HUES48 (cell line): ENCODE results near the gene TRIM32.

Source experiments
- H3K27ac ChIP-seq: one replicate; pipeline ENCODE4 v1.7.0; 2013; ENCODE audit warnings: low read depth, low read length, inconsistent platforms
- H3K27me3 ChIP-seq: 2 replicates; pipeline ENCODE4 v1.6.1; 2013; ENCODE audit warnings: mild to moderate bottlenecking, low read length; ENCODE audit not compliant: control insufficient read depth, insufficient read depth
- H3K36me3 ChIP-seq: 2 replicates; pipeline ENCODE4 v1.6.1; 2013; ENCODE audit warnings: low read length; ENCODE audit not compliant: control insufficient read depth, insufficient read depth
- H3K4me1 ChIP-seq: 2 replicates; pipeline ENCODE4 v1.6.1; 2013; ENCODE audit warnings: mild to moderate bottlenecking, low read length; ENCODE audit not compliant: control insufficient read depth, insufficient read depth
- H3K4me3 ChIP-seq: 2 replicates; pipeline ENCODE4 v1.5.1; 2013; ENCODE audit warnings: mild to moderate bottlenecking, low read depth, low read length
- H3K9ac ChIP-seq: 2 replicates; pipeline ENCODE4 v1.6.1; 2013; ENCODE audit warnings: mild to moderate bottlenecking, low read depth, low read length, moderate library complexity
- H3K9me3 ChIP-seq: 2 replicates; pipeline ENCODE4 v1.6.1; 2013; ENCODE audit warnings: low read length; ENCODE audit not compliant: control insufficient read depth, insufficient read depth

The TRIM32 gene

DNA sequence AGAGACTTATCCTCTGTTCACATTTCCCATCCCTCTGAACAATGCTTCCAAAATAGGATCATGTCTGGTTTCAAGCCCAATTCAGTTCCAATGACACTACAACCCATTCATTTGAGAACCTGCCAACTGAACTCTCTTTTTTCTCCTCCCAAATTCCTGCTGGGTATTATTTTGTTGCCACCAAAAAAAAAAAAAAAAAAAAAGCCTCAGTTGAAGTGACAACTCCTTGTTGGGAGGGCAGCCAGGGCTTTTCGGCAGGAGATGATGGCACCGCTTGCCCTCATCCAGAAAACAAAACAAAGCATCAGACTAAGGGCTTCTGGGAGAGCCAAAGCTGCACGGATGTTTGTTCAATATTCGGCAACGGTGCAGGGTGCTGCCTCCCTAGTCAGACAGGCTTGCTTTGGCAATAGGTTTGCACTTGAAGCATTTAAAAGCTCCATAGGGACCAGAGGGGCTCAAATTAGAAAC lies 30.6 kb upstream of the TRIM32 start:
- Histone ChIP-seq H3K36me3 (no peaks in the 10 kb centered on the region), H3K9ac (no peak overlapping the region), H3K4me3 (no peak overlapping the region), H3K27me3 (no peaks in the 10 kb centered on the region), H3K27ac (no peak overlapping the region), H3K9me3 (no peaks in the 10 kb centered on the region), H3K4me1 (no peaks in the 10 kb centered on the region)

DNA sequence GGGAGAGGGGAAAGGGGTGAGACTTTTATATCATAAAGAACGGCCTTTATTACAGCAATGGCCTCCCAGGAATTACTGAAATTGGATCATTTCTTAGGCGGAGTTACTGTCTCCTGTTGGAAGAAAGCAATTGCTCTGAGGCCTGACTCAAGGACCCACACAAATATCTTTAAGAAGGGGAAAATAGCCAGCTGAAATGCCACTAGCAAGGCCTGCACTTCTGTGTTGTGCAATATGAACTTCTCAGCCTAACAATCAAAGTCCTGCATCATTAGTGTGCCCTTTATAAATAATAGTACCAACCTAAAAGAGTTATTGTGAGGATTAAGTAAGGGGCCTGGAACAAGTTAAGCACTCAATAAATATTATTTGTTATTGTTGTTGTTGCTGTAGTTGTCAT lies 30.1 kb upstream of the TRIM32 start:
- H3K4me1 ChIP-seq = no peaks in the 10 kb centered on the region
- H3K9me3 ChIP-seq = no peaks in the 10 kb centered on the region
- no peaks in the 10 kb centered on the region for H3K36me3 ChIP-seq
- no peaks in the 10 kb centered on the region for H3K27me3 ChIP-seq
- H3K27ac ChIP-seq = no peak overlapping the region
- H3K4me3 ChIP-seq = no peak overlapping the region
- H3K9ac ChIP-seq = no peak overlapping the region

DNA sequence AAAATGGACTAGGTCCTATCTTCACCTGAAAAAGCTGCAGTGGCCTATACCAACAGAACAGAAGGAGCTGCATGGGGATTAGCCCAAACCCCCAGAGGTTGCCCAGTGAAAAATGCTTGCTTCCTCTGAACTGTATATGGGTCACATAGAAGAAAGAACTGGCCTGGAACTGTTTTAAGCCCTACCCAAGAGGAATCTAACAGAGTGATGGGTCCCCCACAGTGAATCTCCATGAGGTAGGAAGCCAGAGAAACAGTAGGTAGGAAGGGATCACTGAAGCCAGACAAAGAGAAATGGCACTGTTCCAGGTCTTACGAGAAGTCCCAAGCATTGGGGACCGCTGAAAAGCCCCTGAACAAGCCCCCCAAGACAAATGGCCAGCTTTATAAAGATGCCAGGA lies 28.8 kb upstream of the TRIM32 start:
- Histone ChIP-seq H3K27me3 (no peaks in the 10 kb centered on the region), H3K27ac (no peak overlapping the region), H3K9ac (no peak overlapping the region), H3K4me1 (no peaks in the 10 kb centered on the region), H3K9me3 (no peaks in the 10 kb centered on the region), H3K4me3 (no peak overlapping the region), H3K36me3 (no peaks in the 10 kb centered on the region)

DNA sequence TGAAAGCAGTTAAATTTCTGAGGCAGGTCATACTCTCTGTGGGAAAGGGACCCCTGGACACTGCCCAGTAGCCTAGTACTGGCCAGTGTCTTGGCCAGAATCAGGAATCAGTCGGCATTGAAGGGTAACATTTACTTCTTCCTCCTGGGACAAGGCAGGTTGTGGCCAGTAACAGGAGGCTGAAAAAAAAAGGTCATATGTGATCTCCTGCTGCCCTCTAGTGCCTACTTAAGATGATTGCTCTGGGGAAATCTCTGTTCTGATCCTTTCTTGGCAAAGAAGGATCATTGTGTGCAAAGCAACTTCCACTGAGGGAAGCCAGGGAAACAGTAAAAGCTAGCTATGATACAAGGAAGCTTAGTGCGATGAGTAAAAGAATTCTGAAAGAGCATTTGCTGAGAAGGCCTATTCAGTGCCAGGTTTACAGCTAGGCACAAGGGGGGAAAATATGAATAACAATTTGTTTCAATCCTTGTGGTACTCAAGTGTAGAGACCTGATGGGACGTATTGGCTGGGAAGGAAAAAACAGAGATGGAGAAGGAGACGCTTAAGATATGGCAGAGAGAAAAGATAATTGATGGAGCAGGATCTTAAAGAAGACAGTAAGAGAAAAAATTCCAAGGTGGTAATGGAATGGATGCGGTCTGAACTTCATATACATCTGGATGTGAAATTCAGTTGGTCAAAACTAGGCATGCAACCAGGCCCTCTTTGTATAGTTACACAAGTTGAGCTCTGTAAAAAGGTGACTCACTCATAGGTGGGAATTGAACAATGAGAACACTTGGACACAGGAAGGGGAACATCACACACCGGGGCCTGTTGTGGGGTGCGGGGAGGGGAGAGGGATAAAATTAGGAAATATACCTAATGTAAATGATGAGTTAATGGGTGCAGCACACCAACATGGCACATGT lies 25.8 kb upstream of the TRIM32 start:
- no peak overlapping the region for H3K4me3 ChIP-seq
- no peak overlapping the region for H3K9ac ChIP-seq
- no peak overlapping the region for H3K27ac ChIP-seq
- H3K36me3 ChIP-seq = no peaks in the 10 kb centered on the region
- H3K4me1 ChIP-seq = no peaks in the 10 kb centered on the region
- no peaks in the 10 kb centered on the region for H3K27me3 ChIP-seq
- no peaks in the 10 kb centered on the region for H3K9me3 ChIP-seq

DNA sequence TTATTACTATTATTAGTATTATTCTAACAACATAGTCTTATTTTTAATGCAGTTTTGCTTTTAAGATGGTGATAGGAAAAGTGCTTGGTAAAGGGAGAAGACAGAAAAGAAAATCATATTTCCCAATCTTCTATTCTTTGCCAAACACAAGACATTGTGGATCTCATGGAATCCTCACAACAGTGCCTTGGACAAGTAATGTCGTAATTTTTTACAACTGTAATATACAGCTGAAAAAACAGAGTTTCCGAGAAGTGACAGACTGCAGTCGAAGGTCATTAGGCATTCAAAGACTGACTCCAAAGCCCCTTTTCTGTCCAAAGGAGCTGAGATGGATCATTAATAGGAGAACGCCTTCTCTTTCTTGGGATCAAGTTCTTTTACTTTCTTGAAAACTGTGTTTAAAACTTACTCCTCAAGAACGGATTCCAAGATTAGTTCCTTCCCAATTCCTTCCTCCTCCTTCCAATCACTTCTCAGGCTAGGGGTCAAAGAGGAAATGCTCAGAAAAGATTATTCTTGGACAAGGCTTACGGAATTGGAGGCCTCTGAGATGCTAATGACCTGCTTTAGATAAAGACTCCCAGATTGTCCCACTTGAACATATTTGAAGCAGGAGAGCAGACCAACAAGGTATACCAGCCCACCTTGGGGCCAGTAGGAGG lies 24.3 kb upstream of the TRIM32 start:
- H3K9me3 ChIP-seq = no peaks in the 10 kb centered on the region
- H3K4me3 ChIP-seq = no peak overlapping the region
- no peak overlapping the region for H3K27ac ChIP-seq
- no peak overlapping the region for H3K9ac ChIP-seq
- no peaks in the 10 kb centered on the region for H3K36me3 ChIP-seq
- no peaks in the 10 kb centered on the region for H3K27me3 ChIP-seq
- H3K4me1 ChIP-seq = no peaks in the 10 kb centered on the region

DNA sequence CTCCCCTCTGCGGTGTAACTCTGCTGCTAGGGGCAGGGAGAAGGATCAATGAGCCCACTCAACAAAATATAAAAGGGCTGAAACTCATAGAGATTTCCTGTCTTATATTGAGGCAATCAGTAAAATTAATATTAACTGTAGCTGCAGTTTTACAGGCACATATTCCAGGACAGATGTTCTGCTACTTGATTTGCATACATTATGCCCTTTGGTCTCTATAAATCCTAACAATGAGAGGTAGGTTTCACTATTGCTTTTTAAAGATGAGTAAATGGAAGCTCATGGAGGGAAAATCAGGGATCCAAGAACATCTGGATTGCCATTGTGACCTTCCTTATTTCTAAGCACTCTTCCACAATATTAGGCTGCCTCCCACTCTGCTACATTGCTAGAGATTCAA lies 23.5 kb upstream of the TRIM32 start:
- Histone ChIP-seq H3K4me1 (no peaks in the 10 kb centered on the region), H3K4me3 (no peak overlapping the region)

DNA sequence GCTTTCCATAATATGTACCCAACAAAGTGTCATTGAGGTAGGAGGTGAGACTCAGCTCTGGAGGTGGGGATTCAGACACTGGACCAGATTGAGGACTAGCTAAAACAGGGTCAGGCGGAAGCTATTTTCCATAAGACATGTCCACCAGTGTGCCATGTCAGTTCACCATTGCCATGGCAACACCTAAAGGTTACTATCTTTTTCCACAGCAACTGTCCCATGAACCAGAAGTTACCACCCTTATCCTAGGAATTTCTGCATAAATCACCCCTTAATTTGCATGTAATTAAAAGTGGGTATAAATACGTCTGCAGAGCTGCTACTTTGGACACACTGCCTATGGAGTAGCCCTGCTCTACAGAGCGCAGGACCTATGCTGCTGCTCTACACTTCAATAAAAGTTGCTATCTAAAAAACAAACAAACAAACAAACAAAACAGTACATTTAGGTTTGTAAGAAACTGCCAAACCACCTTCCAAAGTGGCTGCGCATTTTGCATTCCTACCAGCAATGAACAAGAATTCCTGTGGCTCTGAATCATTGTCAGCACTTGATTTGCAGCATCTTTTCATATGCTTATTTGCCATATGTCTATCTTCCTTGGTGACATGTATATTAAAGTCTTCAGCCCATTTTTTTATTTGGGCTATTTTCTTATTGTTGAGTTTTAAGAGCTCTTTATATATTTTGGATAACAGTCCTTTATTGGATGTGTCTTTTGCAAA lies 18.0 kb upstream of the TRIM32 start:
- Histone ChIP-seq H3K27ac (no peak overlapping the region), H3K27me3 (no peaks in the 10 kb centered on the region), H3K4me3 (no peak overlapping the region), H3K9ac (no peak overlapping the region), H3K36me3 (no peaks in the 10 kb centered on the region), H3K4me1 (no peaks in the 10 kb centered on the region), H3K9me3 (peaks cover 22% of the 10 kb centered on the region)

More for the DNA sequence above, 23.5 kb upstream of the TRIM32 start:
- no peak overlapping the region for H3K27ac ChIP-seq
- H3K27me3 ChIP-seq = no peaks in the 10 kb centered on the region
- no peak overlapping the region for H3K9ac ChIP-seq
- H3K36me3 ChIP-seq = no peaks in the 10 kb centered on the region
- H3K9me3 ChIP-seq = no peaks in the 10 kb centered on the region

DNA sequence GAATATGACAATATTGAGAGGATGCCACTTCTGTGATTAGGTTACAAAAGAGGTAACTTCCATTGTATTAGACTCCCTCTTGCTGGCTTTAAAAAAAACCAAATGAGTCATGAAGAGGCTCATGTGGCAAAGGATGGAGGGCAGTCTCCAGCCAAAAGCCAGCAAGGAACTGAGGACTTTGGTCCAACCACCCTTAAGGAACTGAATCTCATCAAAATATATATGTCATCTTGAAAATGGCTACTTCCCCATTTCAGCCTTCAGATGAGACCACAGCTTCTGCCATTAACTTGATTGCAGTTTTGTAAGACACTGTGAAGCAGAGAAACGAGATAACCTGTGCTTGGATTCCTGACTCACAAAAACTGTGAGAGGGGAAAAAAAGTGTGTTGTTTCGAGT lies 15.5 kb upstream of the TRIM32 start:
- Histone ChIP-seq H3K27ac (no peak overlapping the region), H3K9me3 (peaks cover 43% of the 10 kb centered on the region), H3K9ac (no peak overlapping the region), H3K27me3 (no peaks in the 10 kb centered on the region), H3K4me3 (no peak overlapping the region), H3K36me3 (no peaks in the 10 kb centered on the region), H3K4me1 (no peaks in the 10 kb centered on the region)

DNA sequence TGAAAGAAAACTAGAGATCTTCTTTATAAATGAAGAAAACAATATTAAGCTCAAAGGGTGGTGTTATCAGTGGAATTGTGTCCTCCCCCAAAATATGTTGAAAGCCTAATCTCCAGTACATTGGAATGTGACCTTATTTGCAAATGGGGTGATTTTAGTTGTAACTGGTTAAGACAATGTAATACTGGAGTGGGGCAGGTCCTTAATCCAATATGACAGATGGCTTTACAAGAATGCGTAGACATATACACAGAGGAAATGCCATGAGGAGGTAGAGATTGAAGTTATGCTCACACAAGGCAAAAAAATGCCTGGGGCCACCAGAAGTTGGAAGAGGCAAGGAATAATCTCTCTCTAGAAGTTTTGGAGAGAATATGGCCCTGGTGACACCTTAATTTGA lies 13.7 kb upstream of the TRIM32 start:
- H3K27me3 ChIP-seq = no peaks in the 10 kb centered on the region
- H3K4me1 ChIP-seq = no peaks in the 10 kb centered on the region
- no peak overlapping the region for H3K27ac ChIP-seq
- no peak overlapping the region for H3K9ac ChIP-seq
- peaks cover 43% of the 10 kb centered on the region for H3K9me3 ChIP-seq
- H3K36me3 ChIP-seq = no peaks in the 10 kb centered on the region
- H3K4me3 ChIP-seq = no peak overlapping the region

DNA sequence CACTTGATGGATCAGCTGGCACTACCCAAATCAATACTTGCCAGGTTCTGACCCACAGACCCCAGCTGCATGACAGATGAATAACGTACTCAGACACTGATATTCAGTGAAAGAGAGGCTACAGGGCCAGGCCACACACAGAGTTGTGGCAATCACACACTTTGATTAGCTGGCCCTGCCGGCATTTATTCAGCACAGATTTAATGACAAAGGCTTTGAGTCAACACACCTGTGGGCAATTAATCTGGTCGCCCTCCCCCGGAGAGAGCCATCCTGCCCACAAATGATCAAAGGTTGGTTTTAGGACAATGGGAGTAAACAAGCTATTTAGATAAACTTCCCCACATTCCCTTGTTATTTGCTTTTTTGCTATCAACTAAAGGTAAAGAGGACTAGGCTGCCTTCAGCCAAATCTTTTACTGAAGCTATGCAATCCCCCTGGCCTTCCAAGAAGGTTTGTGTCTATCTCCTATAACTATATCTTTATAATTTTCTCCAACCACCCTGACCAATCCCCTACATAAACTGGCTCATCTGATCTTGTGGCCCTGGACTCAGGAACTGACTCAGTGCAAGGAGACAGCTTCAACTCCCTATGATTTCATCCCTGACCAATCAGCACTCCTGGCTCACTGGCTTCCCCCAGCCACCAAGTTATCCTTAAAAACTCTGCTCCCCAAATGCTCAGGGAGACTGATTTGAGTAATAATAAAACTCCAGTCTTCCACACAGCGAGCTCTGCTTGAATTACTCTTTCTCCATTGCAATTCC lies 12.7 kb upstream of the TRIM32 start:
- H3K4me3 ChIP-seq = no peak overlapping the region
- no peak overlapping the region for H3K27ac ChIP-seq
- H3K4me1 ChIP-seq = no peaks in the 10 kb centered on the region
- H3K27me3 ChIP-seq = no peaks in the 10 kb centered on the region
- H3K9ac ChIP-seq = no peak overlapping the region
- H3K9me3 ChIP-seq = peaks cover 43% of the 10 kb centered on the region
- no peaks in the 10 kb centered on the region for H3K36me3 ChIP-seq
